Measurements from ENCODE around the gene AKAP14.
A peak's percentile ranks its signal among the peaks of the same experiment; 100 is the strongest.
"Not testable (repeated sequence)": the region's sequence is repeated elsewhere in the genome, so short reads cannot be mapped to it uniquely, and the experiment has no call there.

Gene AKAP14

GRCh38 chrX:119895843-119896326 lies at the start of gene AKAP14:
Gene AKAP14, plus strand, starts transcription at chrX:119895893. Its CDS starts 7,331 bp downstream, at chrX:119903224.
- no peak for DNase-seq

GRCh38 chrX:119852382-119853353 lies 43.0 kb upstream of the AKAP14 start, which contains the start of gene UPF3B:
Gene UPF3B, minus strand, starts transcription at chrX:119852963. Its CDS starts 35 bp downstream, at chrX:119852928.
- peak; percentile 97 for DNase-seq

GRCh38 chrX:119853444-119853843 lies 42.2 kb upstream of the AKAP14 start:
- DNase-seq = no peak

GRCh38 chrX:119870626-119871131 lies 25.0 kb upstream of the AKAP14 start:
- peak; percentile 52 for DNase-seq

- DNase-seq = peak; percentile 47
Observed at GRCh38 chrX:119871245-119871598, 24.5 kb upstream of the AKAP14 start.

GRCh38 chrX:119871599-119872395 lies 23.9 kb upstream of the AKAP14 start, which contains the start of the genes NDUFA1 and RNF113A:
Gene NDUFA1, plus strand, starts transcription at chrX:119871832. Its CDS starts 80 bp downstream, at chrX:119871912.
Gene RNF113A, minus strand, starts transcription at chrX:119871733. Its CDS starts 120 bp downstream, at chrX:119871613.
- peak; percentile 91 for DNase-seq

GRCh38 chrX:119878740-119879139 lies 17.0 kb upstream of the AKAP14 start:
- DNase-seq = no peak

- no peak for DNase-seq
Observed at GRCh38 chrX:119880076-119880475, 15.6 kb upstream of the AKAP14 start.

- peak; percentile 58 for DNase-seq
Observed at GRCh38 chrX:119880552-119881437, 14.9 kb upstream of the AKAP14 start.

GRCh38 chrX:119885554-119886428 lies 9.9 kb upstream of the AKAP14 start:
- DNase-seq = peak; percentile 29

- peak; percentile 56 for DNase-seq
Observed at GRCh38 chrX:119887721-119888425, 7.8 kb upstream of the AKAP14 start.

- DNase-seq = not testable (repeated sequence)
Observed at GRCh38 chrX:119890626-119891025, 5.1 kb upstream of the AKAP14 start.

GRCh38 chrX:119891961-119892692 lies 3.6 kb upstream of the AKAP14 start:
- DNase-seq = not testable (repeated sequence)

GRCh38 chrX:119899125-119899524 lies 3.4 kb downstream of the AKAP14 start:
- peak; percentile 92 for DNase-seq

GRCh38 chrX:119900976-119901375 lies 5.3 kb downstream of the AKAP14 start:
- DNase-seq = peak; percentile 78

- DNase-seq = no peak
Observed at GRCh38 chrX:119916310-119916709, 20.6 kb downstream of the AKAP14 start.

GRCh38 chrX:119917877-119918276 lies 22.2 kb downstream of the AKAP14 start:
- DNase-seq = no peak

- DNase-seq = no peak
Observed at GRCh38 chrX:119919835-119920585, 24.3 kb downstream of the AKAP14 start.

GRCh38 chrX:119922391-119922790 lies 26.7 kb downstream of the AKAP14 start:
- not testable (repeated sequence) for DNase-seq

Measured in inflammatory macrophage treated with lipopolysaccharide for 4 hours (primary cell).